ENCODE data around the gene MEGF10.

The MEGF10 gene

GRCh38 chr5:127418367-127418766 is 127.8 kb downstream of the MEGF10 start:
- Histone ChIP-seq H3K9ac (ENCODE audit: insufficient read length) (no peak overlapping the region), H3K27ac (no peak overlapping the region), H3K36me3 (ENCODE audit: insufficient read depth, low read length) (no peaks in the 10 kb centered on the region), H3K4me3 (no peak overlapping the region), H3K9me3 (ENCODE audit: low read depth, low read length) (no peaks in the 10 kb centered on the region)
- TF ChIP-seq FOXP2 (optimal IDR thresholded peaks at IDR 0.05; ENCODE audit: control extremely low read depth, extremely low read length, insufficient read depth) (no peak), EZH2 (IDR thresholded peaks at IDR 0.05) (no peak), POLR2AphosphoS5 (IDR thresholded peaks at IDR 0.05; ENCODE audit: borderline replicate concordance, low read depth, low read length) (no peak)
- DNase-seq (ENCODE audit: low read depth, low spot score), result no peak

DNA sequence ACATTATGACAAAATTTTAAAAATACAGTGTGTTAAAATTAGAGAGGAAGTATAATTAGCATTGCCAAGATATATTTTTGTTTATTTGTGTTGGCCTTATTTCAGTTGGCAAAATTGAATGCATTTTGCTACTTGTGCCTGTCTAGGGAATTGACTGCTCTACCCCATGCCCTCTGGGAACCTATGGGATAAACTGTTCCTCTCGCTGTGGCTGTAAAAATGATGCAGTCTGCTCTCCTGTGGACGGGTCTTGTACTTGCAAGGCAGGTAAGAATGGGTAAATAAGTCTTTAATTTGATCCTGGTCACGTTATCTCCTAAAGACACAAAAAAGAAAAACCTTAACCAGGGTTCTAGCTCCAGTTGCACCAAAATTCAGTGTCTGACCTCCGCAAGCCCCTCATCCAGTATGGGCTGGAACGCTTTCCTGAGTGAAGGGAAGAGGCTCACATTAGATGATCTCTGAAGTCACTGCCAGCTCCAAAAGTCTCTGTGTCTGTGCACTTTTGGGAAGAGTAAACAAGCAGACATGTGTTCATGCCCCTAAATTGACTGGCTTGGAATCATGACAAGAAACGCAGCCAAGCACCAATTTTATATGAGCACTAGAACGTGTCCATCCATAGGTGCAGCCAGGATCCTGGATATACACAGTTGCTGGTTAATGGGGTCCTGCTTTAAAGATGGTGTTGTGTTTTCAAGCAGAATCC is 128.5 kb downstream of the MEGF10 start:
- H3K9me3 ChIP-seq (ENCODE audit: low read depth, low read length), result no peaks in the 10 kb centered on the region
- no peak overlapping the region for H3K27ac ChIP-seq
- no peak for DNase-seq (ENCODE audit: low read depth, low spot score)
- H3K4me3 ChIP-seq, result no peak overlapping the region
- TF ChIP-seq POLR2AphosphoS5 (IDR thresholded peaks at IDR 0.05; ENCODE audit: borderline replicate concordance, low read depth, low read length), result no peak
- TF ChIP-seq FOXP2 (optimal IDR thresholded peaks at IDR 0.05; ENCODE audit: control extremely low read depth, extremely low read length, insufficient read depth), result no peak
- no peak for TF ChIP-seq EZH2 (IDR thresholded peaks at IDR 0.05)
- H3K36me3 ChIP-seq (ENCODE audit: insufficient read depth, low read length), result no peaks in the 10 kb centered on the region
- H3K9ac ChIP-seq (ENCODE audit: insufficient read length), result no peak overlapping the region

DNA sequence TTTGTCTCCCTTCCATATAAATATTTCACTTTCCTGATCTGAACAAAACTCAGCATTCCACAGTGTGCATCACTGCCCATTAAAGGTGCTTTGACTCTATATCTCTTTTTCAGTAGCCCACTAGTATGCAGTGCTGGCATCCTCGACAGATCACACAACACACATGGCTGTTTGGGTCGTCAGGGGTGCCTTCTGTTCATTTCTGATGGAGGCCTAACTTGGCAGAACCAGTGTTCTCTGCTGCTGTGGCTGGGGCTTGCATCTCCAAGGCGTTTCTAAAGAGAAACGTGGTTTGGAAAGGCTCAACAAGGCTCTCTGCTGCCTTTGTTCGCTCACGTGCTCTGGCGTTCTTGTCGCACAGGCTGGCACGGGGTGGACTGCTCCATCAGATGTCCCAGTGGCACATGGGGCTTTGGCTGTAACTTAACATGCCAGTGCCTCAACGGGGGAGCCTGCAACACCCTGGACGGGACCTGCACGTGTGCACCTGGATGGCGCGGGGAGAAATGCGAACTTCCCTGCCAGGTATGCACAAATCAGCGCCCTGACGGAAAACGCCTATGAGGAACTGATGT is 129.2 kb downstream of the MEGF10 start:
- Histone ChIP-seq H3K27ac (no peak overlapping the region), H3K9me3 (ENCODE audit: low read depth, low read length) (no peaks in the 10 kb centered on the region), H3K4me3 (no peak overlapping the region), H3K9ac (ENCODE audit: insufficient read length) (no peak overlapping the region), H3K36me3 (ENCODE audit: insufficient read depth, low read length) (no peaks in the 10 kb centered on the region)
- DNase-seq (ENCODE audit: low read depth, low spot score), result no peak
- TF ChIP-seq POLR2AphosphoS5 (IDR thresholded peaks at IDR 0.05; ENCODE audit: borderline replicate concordance, low read depth, low read length) (no peak), FOXP2 (optimal IDR thresholded peaks at IDR 0.05; ENCODE audit: control extremely low read depth, extremely low read length, insufficient read depth) (no peak), EZH2 (IDR thresholded peaks at IDR 0.05) (no peak)

DNA sequence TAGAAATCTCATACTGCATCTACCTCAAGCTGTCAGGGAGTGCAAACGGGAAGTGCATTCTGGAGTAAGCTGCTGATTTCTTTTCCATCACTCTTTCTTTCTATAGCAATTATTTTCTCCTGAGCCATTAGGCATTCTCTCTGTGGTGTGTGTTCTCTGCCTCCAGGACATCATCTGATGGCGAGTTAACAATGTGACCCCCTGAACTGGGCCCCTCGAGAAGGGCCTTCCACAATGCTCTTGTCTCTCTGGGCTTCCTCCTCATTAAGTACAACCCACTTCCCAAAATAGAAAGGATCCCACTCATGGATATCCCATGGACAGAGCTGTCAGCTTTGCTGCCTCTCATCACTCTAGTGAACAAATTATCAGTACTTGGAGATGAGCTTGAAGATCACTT is 130.2 kb downstream of the MEGF10 start:
- Histone ChIP-seq H3K4me3 (no peak overlapping the region), H3K27ac (no peak overlapping the region), H3K36me3 (ENCODE audit: insufficient read depth, low read length) (no peaks in the 10 kb centered on the region), H3K9ac (ENCODE audit: insufficient read length) (no peak overlapping the region), H3K9me3 (ENCODE audit: low read depth, low read length) (no peaks in the 10 kb centered on the region)
- no peak for DNase-seq (ENCODE audit: low read depth, low spot score)
- no peak for TF ChIP-seq EZH2 (IDR thresholded peaks at IDR 0.05)
- TF ChIP-seq FOXP2 (optimal IDR thresholded peaks at IDR 0.05; ENCODE audit: control extremely low read depth, extremely low read length, insufficient read depth), result no peak
- no peak for TF ChIP-seq POLR2AphosphoS5 (IDR thresholded peaks at IDR 0.05; ENCODE audit: borderline replicate concordance, low read depth, low read length)

- no peak overlapping the region for H3K27ac ChIP-seq
- H3K4me3 ChIP-seq, result no peak overlapping the region
- TF ChIP-seq FOXP2 (optimal IDR thresholded peaks at IDR 0.05; ENCODE audit: control extremely low read depth, extremely low read length, insufficient read depth), result no peak
- no peak for TF ChIP-seq POLR2AphosphoS5 (IDR thresholded peaks at IDR 0.05; ENCODE audit: borderline replicate concordance, low read depth, low read length)
- TF ChIP-seq EZH2 (IDR thresholded peaks at IDR 0.05), result no peak
- H3K36me3 ChIP-seq (ENCODE audit: insufficient read depth, low read length), result no peaks in the 10 kb centered on the region
- DNase-seq (ENCODE audit: low read depth, low spot score), result no peak
- H3K9me3 ChIP-seq (ENCODE audit: low read depth, low read length), result no peaks in the 10 kb centered on the region
- no peak overlapping the region for H3K9ac ChIP-seq (ENCODE audit: insufficient read length)
These were observed 130.9 kb downstream of the MEGF10 start for GRCh38 chr5:127421471-127421870.

GRCh38 chr5:127423173-127423798 is 132.7 kb downstream of the MEGF10 start:
- no peak overlapping the region for H3K9ac ChIP-seq (ENCODE audit: insufficient read length)
- H3K4me3 ChIP-seq, result no peak overlapping the region
- no peak for DNase-seq (ENCODE audit: low read depth, low spot score)
- H3K9me3 ChIP-seq (ENCODE audit: low read depth, low read length), result no peaks in the 10 kb centered on the region
- no peak overlapping the region for H3K27ac ChIP-seq
- TF ChIP-seq FOXP2 (optimal IDR thresholded peaks at IDR 0.05; ENCODE audit: control extremely low read depth, extremely low read length, insufficient read depth), result no peak
- H3K36me3 ChIP-seq (ENCODE audit: insufficient read depth, low read length), result no peaks in the 10 kb centered on the region

- Histone ChIP-seq H3K9ac (ENCODE audit: insufficient read length) (no peak overlapping the region), H3K36me3 (ENCODE audit: insufficient read depth, low read length) (no peaks in the 10 kb centered on the region), H3K4me3 (no peak overlapping the region), H3K27ac (no peak overlapping the region), H3K9me3 (ENCODE audit: low read depth, low read length) (no peaks in the 10 kb centered on the region)
- TF ChIP-seq FOXP2 (optimal IDR thresholded peaks at IDR 0.05; ENCODE audit: control extremely low read depth, extremely low read length, insufficient read depth) (no peak), EZH2 (IDR thresholded peaks at IDR 0.05) (no peak), POLR2AphosphoS5 (IDR thresholded peaks at IDR 0.05; ENCODE audit: borderline replicate concordance, low read depth, low read length) (no peak)
- no peak for DNase-seq (ENCODE audit: low read depth, low spot score)
These were observed 134.4 kb downstream of the MEGF10 start for GRCh38 chr5:127425037-127425436.

DNA sequence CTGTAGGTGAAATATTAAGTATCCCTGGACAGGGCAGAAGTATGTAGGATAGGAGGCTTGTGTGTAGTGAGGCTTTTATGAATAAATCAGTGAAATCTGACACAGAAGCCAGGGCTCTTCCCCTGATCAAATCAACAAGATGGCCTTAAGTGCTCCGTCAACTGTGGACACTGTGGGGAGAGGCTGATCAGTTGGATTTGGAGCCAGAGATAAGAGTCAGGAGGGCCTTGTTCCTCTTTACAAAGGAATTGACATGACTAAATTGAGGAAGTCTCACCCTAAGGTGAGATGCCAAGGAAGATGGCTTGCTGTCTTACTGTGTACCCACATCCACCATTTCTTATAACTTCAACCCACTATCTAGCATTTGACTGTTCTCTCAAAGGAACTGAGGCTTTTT is 135.3 kb downstream of the MEGF10 start:
- Histone ChIP-seq H3K9ac (ENCODE audit: insufficient read length) (no peak overlapping the region), H3K9me3 (ENCODE audit: low read depth, low read length) (no peaks in the 10 kb centered on the region), H3K36me3 (ENCODE audit: insufficient read depth, low read length) (no peaks in the 10 kb centered on the region), H3K4me3 (no peak overlapping the region), H3K27ac (no peak overlapping the region)
- TF ChIP-seq FOXP2 (optimal IDR thresholded peaks at IDR 0.05; ENCODE audit: control extremely low read depth, extremely low read length, insufficient read depth) (no peak), POLR2AphosphoS5 (IDR thresholded peaks at IDR 0.05; ENCODE audit: borderline replicate concordance, low read depth, low read length) (no peak), EZH2 (IDR thresholded peaks at IDR 0.05) (no peak)
- no peak for DNase-seq (ENCODE audit: low read depth, low spot score)

Measured in SK-N-MC (cell line).